Left ventricle myocardium inferior (tissue), 1 donor: ENCODE results near the gene HOXB5. TPM values are rescaled to one million over a fixed set of nuclear protein-coding genes. Genes with fewer than 3 reads are reported as not detected.

Experiments used
- DNase-seq: peaks from one replicate; pipeline ENCODE4 v3.0.0-alpha.2; 2020
- H3K27ac ChIP-seq: fragments of 200-600 bp; replicated peaks from 2 replicates; pipeline ENCODE4 v1.8.0; 2021
- H3K27me3 ChIP-seq: fragments of 200-600 bp; 2 replicates; pipeline ENCODE4 v1.8.0; 2021; ENCODE audit warnings: low read depth
- H3K36me3 ChIP-seq: fragments of 200-600 bp; 2 replicates; pipeline ENCODE4 v1.8.0; 2021
- H3K4me1 ChIP-seq: fragments of 200-600 bp; 2 replicates; pipeline ENCODE4 v1.8.0; 2021
- H3K4me3 ChIP-seq: fragments of 200-600 bp; 2 replicates; pipeline ENCODE4 v1.8.0; 2021; ENCODE audit warnings: mild to moderate bottlenecking, moderate library complexity
- H3K9me3 ChIP-seq: fragments of 200-600 bp; replicated peaks from 2 replicates; pipeline ENCODE4 v1.8.0; 2021
- intact Hi-C: fragments of 100-400 bp; cut with micrococcal nuclease; formaldehyde crosslinking; loops from one replicate; pipeline ENCODE4 v1.11.0; 2022
- total RNA-seq: library from RNA; stranded (reverse); fragmentation: NEBNext Ultra II Directional; extraction: Animal tissue kit (Norgen Biotek cat#: 25700); gene quantifications from one replicate; pipeline ENCODE4 v1.2.1, GENCODE V29; 2021
- TF ChIP-seq, protein P1 (sequence below): fragments of 200-600 bp; IDR thresholded peaks from 2 replicates; pipeline ENCODE4 v1.8.0; 2021; ENCODE audit warnings: antibody characterized with exemption, mild to moderate bottlenecking, borderline replicate concordance
- donor health status: DM: no; HTN: yes; CAD: no; lungs with severe emphysema.

The HOXB5 gene
- total RNA-seq, 1 donor from 2014 or later = not detected

DNA sequence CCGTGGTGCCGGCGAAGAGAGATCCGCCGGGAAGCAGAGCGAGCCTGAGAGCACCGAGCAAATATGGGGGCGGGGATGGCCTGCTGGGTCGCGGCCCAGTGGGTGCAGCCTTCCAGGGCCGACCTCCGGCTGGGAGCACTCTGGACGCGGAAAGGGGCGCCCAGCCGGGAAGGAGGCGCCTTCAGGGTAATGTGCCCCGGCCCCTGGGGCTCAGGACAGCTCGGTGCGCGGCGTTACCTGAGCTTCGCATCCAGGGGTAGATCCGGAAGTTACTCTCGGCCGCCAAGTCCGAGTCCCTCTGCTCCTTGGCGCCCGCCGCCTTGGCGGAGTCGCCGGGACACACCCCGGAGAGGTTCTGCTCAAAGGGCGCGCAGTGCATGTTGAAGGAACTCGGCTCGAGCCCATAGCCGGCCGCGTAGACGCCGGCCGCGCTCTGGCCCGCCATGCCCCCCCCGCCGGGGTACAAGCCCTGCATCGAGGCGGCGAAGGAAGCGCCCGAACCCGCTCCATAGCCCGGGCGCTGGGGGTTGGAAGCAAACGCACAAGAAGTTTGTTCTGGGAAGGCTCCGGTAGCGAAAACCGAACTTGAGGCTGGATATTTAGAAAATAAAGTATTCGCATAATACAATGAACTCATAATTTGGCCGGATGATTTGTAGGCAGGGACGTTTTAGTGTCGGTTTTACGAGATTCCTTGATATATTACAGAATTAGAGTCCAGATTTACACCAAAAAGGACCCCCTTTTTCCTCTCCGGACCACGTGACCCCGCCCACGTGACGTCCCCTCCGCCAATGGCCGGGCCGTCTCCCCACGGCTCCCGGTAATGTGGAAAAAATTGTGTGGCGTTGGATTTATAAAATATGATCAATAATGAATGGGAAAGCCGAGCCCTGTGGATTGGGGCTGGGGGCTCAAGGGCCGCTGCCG, 17.0 kb upstream of the HOXB5 start, which contains the start of gene HOXB7:
Gene HOXB7, minus strand, starts transcription at position 736 of the 930 bp plus-strand sequence. Its CDS starts 99 bp downstream, at position 637.
- TF ChIP-seq, protein P1, sequence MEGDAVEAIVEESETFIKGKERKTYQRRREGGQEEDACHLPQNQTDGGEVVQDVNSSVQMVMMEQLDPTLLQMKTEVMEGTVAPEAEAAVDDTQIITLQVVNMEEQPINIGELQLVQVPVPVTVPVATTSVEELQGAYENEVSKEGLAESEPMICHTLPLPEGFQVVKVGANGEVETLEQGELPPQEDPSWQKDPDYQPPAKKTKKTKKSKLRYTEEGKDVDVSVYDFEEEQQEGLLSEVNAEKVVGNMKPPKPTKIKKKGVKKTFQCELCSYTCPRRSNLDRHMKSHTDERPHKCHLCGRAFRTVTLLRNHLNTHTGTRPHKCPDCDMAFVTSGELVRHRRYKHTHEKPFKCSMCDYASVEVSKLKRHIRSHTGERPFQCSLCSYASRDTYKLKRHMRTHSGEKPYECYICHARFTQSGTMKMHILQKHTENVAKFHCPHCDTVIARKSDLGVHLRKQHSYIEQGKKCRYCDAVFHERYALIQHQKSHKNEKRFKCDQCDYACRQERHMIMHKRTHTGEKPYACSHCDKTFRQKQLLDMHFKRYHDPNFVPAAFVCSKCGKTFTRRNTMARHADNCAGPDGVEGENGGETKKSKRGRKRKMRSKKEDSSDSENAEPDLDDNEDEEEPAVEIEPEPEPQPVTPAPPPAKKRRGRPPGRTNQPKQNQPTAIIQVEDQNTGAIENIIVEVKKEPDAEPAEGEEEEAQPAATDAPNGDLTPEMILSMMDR = no peak
- Histone ChIP-seq H3K27me3 (peaks cover 100% of the 10 kb centered on the region), H3K27ac (peak within 1 kb of the TSS; percentile 62), H3K4me1 (peaks cover 50% of the 10 kb centered on the region), H3K4me3 (peak within 1 kb of the TSS; percentile 63), H3K36me3 (no peaks in the 10 kb centered on the region), H3K9me3 (no peaks in the 10 kb centered on the region)
- intact Hi-C loops = loop anchor here (10.0 kb wide), 1 partner anchor 276 kb away; no protein-coding TSS in a partner anchor
- peak; percentile 52 for DNase-seq

DNA sequence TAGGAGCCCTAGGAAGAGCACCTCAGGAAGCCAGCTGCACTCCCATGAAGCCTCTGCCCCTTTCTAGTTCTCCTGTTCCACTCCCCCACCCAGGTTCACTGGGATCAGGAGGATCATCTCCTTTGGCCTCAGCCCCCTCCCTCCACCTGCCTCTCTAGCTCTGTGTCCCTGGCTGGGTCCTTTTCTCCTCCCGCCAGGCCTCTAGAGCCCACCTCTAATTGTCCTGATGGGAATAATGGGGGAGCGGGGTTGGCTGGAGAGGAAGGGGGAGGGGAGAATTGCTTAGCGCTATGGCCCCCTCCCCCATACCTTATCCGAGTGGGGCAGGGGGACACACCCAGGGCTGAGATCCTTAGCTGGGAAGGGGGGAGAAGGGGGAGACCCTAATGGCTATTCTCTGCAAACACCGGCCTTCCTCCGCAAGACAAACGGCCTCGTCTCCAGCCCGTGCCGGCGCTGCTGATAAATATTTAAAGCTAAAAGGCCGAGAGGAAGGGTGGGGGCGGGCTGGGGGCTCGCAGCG, 16.2 kb upstream of the HOXB5 start:
- H3K4me1 ChIP-seq = peaks cover 50% of the 10 kb centered on the region
- intact Hi-C loops = loop anchor here (10.0 kb wide), 1 partner anchor 275 kb away; no protein-coding TSS in a partner anchor

DNA sequence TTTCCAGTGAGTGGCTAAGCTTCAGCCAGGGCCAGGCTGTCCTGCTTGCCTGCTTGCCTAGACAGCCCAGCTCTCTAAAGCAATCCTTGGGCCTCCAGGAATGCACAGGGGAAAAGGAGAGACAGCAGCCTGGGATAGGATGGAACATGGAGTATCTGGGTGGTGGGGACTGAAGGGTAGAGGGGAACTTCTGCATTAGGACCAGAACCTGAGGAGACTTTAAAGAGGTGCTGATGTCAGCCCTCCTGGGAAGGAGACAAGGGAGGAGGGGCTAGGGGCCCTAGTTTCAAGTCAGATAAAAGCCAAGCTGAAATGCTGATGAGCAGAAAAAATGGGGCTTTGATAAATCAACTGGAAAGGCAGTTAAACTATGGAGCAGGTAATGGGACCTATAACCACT, 15.5 kb upstream of the HOXB5 start:
- peaks cover 42% of the 10 kb centered on the region for H3K4me1 ChIP-seq
- H3K27me3 ChIP-seq = peaks cover 100% of the 10 kb centered on the region
- H3K4me3 ChIP-seq = no peak overlapping the region
- no peak for DNase-seq
- TF ChIP-seq, protein P1 = no peak
- H3K27ac ChIP-seq = no peak overlapping the region
- no peaks in the 10 kb centered on the region for H3K36me3 ChIP-seq
- intact Hi-C loops = no loop called here
- no peaks in the 10 kb centered on the region for H3K9me3 ChIP-seq

More for the DNA sequence above, 16.2 kb upstream of the HOXB5 start:
- Histone ChIP-seq H3K36me3 (no peaks in the 10 kb centered on the region), H3K9me3 (no peaks in the 10 kb centered on the region), H3K27me3 (peaks cover 100% of the 10 kb centered on the region), H3K4me3 (peak overlapping the region; percentile 63), H3K27ac (peak overlapping the region; percentile 62)
- TF ChIP-seq, protein P1 = no peak
- no peak for DNase-seq

DNA sequence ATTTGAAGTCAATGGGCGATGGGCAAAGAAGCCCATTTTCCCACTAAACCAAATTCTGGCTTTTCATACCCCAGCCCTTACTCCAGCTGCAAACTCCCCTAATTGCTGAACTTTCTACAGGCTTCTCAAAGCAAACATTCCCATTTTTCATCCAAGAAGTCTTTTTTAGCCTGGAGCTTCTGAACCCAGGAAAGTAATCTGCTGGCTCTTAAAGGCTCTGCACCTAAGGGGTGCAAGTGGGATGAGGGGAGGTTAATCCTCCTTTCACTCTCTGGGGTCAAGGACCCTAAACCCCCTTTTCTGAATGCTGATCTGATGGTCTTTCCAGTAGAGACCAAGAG, 14.9 kb upstream of the HOXB5 start:
- no peaks in the 10 kb centered on the region for H3K36me3 ChIP-seq
- intact Hi-C loops = no loop called here
- H3K4me1 ChIP-seq = peaks cover 37% of the 10 kb centered on the region
- H3K27ac ChIP-seq = no peak overlapping the region
- H3K27me3 ChIP-seq = peaks cover 100% of the 10 kb centered on the region
- no peak overlapping the region for H3K4me3 ChIP-seq
- TF ChIP-seq, protein P1 = no peak
- no peak for DNase-seq
- no peaks in the 10 kb centered on the region for H3K9me3 ChIP-seq

DNA sequence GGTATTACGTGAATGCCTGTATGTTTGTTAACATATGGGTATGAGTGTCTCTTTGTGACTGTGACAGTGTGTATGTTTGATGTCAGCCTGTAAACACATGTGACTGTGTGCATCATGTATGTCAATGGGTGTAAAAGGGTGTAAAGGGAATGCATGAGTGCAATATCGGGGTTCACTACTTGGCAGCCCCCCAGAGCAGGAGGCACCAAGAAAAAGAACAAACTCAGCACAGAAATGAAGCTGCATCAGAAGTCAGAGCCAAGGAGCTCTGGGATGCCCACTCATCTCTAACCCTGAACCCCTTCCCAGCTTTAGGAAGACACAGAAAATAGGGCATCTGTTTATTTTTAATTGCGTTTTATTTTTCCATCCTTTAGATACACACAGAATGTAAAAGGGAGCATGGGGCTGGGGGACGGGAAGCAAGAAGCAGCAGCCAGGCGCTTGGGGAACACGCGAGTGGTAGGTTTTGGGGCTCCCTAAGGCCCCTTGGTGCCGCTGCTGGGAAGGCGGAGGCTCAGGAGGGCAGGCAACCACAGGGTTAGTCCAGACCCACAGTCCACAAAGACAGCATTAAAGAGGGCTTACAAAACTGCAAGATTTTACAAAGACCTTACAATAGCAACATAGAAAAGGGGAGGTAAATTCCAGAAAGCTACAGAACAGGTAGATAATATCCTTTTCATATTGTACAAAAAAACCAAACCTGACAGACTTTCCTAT, 13.5 kb upstream of the HOXB5 start:
- Histone ChIP-seq H3K4me3 (no peak overlapping the region), H3K4me1 (peaks cover 27% of the 10 kb centered on the region), H3K9me3 (no peaks in the 10 kb centered on the region), H3K27me3 (peaks cover 100% of the 10 kb centered on the region), H3K27ac (no peak overlapping the region), H3K36me3 (no peaks in the 10 kb centered on the region)
- intact Hi-C loops = no loop called here
- TF ChIP-seq, protein P1 = no peak
- no peak for DNase-seq
